Astrocyte (in vitro differentiated cells and primary cell): ENCODE measurements around the gene SLC17A1. TPM values are rescaled to one million over a fixed set of nuclear protein-coding genes. Genes with fewer than 3 reads are reported as not detected.
A peak's percentile ranks its signal among the peaks of the same experiment; 100 is the strongest.

Experiments
- DNase-seq: peaks from one replicate; pipeline ENCODE4 v3.0.0-alpha.2; 2010; ENCODE audit warnings: low read depth
- FAIRE-seq: peaks from 2 replicates; lab custom pipeline; 2011; peaks lifted over from hg19 to GRCh38; lab: Jason Lieb, UNC
- H2AFZ ChIP-seq: 2 replicates; pipeline ENCODE4 v1.6.0; 2012; ENCODE audit warnings: low read depth, low read length, inconsistent platforms
- H3K27ac ChIP-seq: 2 replicates; pipeline ENCODE4 v1.5.1; 2011; ENCODE audit warnings: low read depth, low read length, inconsistent platforms
- H3K27me3 ChIP-seq: 2 replicates; pipeline ENCODE4 v1.6.0; 2011; ENCODE audit warnings: low read length, inconsistent platforms; ENCODE audit not compliant: insufficient read depth
- H3K36me3 ChIP-seq: 2 replicates; pipeline ENCODE4 v1.5.1; 2011; ENCODE audit warnings: low read length, inconsistent platforms; ENCODE audit not compliant: insufficient read depth
- H3K4me1 ChIP-seq: 2 replicates; pipeline ENCODE4 v1.5.1; 2011; ENCODE audit warnings: low read length, inconsistent platforms; ENCODE audit not compliant: insufficient read depth
- H3K4me2 ChIP-seq: 2 replicates; pipeline ENCODE4 v1.6.0; 2012; ENCODE audit warnings: low read length, inconsistent platforms
- H3K4me3 ChIP-seq: 2 replicates; pipeline ENCODE4 v1.5.1; 2011; ENCODE audit warnings: low read depth, mild to moderate bottlenecking, low read length, inconsistent platforms; ENCODE audit not compliant: insufficient read depth
- H3K79me2 ChIP-seq: 2 replicates; pipeline ENCODE4 v1.6.0; 2012; ENCODE audit warnings: mild to moderate bottlenecking, low read length, inconsistent platforms; ENCODE audit not compliant: insufficient read depth
- H3K9ac ChIP-seq: 2 replicates; pipeline ENCODE4 v1.6.0; 2012; ENCODE audit warnings: mild to moderate bottlenecking, low read length, inconsistent platforms
- H3K9me3 ChIP-seq: 2 replicates; pipeline ENCODE4 v1.5.1; 2012; ENCODE audit warnings: low read depth, mild to moderate bottlenecking, low read length, inconsistent platforms; ENCODE audit not compliant: insufficient read depth
- H4K20me1 ChIP-seq: 2 replicates; pipeline ENCODE4 v1.6.0; 2012; ENCODE audit warnings: low read length, inconsistent platforms; ENCODE audit not compliant: insufficient read depth
- H3K27ac Mint-ChIP-seq: one replicate; pipeline ENCODE4 v1.8.0; 2021; ENCODE audit warnings: mild to moderate bottlenecking, mixed read lengths; ENCODE audit not compliant: unreplicated experiment
- H3K27me3 Mint-ChIP-seq: one replicate; pipeline ENCODE4 v1.8.0; 2021; ENCODE audit warnings: low read depth, mixed read lengths; ENCODE audit not compliant: unreplicated experiment
- H3K36me3 Mint-ChIP-seq: one replicate; pipeline ENCODE4 v1.8.0; 2021; ENCODE audit warnings: low read depth, mixed read lengths; ENCODE audit not compliant: unreplicated experiment
- H3K4me1 Mint-ChIP-seq: one replicate; pipeline ENCODE4 v1.8.0; 2021; ENCODE audit warnings: low read depth, mixed read lengths; ENCODE audit not compliant: unreplicated experiment
- H3K4me3 Mint-ChIP-seq: one replicate; pipeline ENCODE4 v1.8.0; 2021; ENCODE audit warnings: mild to moderate bottlenecking, moderate library complexity, mixed read lengths; ENCODE audit not compliant: unreplicated experiment
- H3K9me3 Mint-ChIP-seq: one replicate; pipeline ENCODE4 v1.8.0; 2021; ENCODE audit warnings: mild to moderate bottlenecking, mixed read lengths; ENCODE audit not compliant: unreplicated experiment
- EZH2 ChIP-seq: IDR thresholded peaks from 2 replicates; pipeline ENCODE4 v1.6.1; 2012; ENCODE audit warnings: mild to moderate bottlenecking, low read length, inconsistent platforms; ENCODE audit not compliant: insufficient read depth
- total RNA-seq: library from RNA; stranded (reverse); gene quantifications from 2 replicates; pipeline ENCODE4 v1.2.1, GENCODE V29; 2021
- TF ChIP-seq, protein P1 (sequence below): IDR thresholded peaks from 2 replicates; pipeline ENCODE4 v1.5.1; 2011; ENCODE audit warnings: low read depth, mild to moderate bottlenecking, inconsistent platforms, low read length, moderate library complexity; ENCODE audit not compliant: insufficient read depth

The SLC17A1 gene
- total RNA-seq, 1 donor from 2014 or later: not detected

GRCh38 chr6:25789475-25789874, 42.4 kb downstream of the SLC17A1 start:
- Histone ChIP-seq H3K27me3 (no peaks in the 10 kb centered on the region), H4K20me1 (no peaks in the 10 kb centered on the region), H3K9ac (no peak overlapping the region), H3K4me2 (no peak overlapping the region), H3K36me3 (no peaks in the 10 kb centered on the region), H3K79me2 (no peaks in the 10 kb centered on the region), H3K4me1 (no peaks in the 10 kb centered on the region), H3K4me3 (no peak overlapping the region), H3K9me3 (no peaks in the 10 kb centered on the region), H3K27ac (no peak overlapping the region), H2AFZ (no peak overlapping the region)
- no peak for DNase-seq
- Mint-ChIP-seq H3K27ac (no peak overlapping the region), H3K27me3 (no peaks in the 10 kb centered on the region), H3K9me3 (no peaks in the 10 kb centered on the region), H3K4me1 (no peaks in the 10 kb centered on the region), H3K4me3 (no peak overlapping the region), H3K36me3 (no peaks in the 10 kb centered on the region)
- FAIRE-seq: peak; percentile 29
- TF ChIP-seq EZH2: no peak
- TF ChIP-seq, protein P1, sequence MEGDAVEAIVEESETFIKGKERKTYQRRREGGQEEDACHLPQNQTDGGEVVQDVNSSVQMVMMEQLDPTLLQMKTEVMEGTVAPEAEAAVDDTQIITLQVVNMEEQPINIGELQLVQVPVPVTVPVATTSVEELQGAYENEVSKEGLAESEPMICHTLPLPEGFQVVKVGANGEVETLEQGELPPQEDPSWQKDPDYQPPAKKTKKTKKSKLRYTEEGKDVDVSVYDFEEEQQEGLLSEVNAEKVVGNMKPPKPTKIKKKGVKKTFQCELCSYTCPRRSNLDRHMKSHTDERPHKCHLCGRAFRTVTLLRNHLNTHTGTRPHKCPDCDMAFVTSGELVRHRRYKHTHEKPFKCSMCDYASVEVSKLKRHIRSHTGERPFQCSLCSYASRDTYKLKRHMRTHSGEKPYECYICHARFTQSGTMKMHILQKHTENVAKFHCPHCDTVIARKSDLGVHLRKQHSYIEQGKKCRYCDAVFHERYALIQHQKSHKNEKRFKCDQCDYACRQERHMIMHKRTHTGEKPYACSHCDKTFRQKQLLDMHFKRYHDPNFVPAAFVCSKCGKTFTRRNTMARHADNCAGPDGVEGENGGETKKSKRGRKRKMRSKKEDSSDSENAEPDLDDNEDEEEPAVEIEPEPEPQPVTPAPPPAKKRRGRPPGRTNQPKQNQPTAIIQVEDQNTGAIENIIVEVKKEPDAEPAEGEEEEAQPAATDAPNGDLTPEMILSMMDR: no peak

DNA sequence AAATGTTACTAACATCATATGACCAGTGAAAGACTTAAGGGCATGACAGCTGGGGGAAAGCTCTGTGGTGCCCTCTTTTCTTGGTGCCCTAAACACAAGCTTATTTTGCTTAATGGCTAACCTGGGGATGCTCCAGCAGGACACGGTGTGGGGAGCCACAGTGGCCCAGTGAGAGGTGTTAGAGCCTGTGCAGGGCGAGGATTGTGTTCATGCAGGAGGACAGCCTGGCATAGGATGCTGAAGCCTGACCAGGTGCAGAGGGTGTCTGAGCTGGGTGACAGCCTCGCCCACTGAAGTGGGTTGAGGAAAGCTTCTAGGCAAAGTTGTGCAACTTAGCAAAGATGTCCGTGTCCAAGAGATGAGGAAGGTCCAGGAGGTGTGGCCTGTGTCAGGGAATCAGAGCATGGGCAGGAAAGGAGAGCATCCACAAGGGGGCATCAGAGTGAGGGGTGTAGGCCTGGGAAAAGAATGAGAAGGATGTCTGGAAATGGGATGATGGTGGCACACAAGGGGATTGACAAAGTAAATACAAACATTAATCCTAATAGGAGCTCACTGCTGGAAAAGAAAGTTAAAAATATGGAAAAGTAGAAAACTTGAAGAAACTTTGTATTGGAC, 43.4 kb downstream of the SLC17A1 start:
- TF ChIP-seq, protein P1: peak; percentile 21
- TF ChIP-seq EZH2: no peak
- Histone ChIP-seq H4K20me1 (no peaks in the 10 kb centered on the region), H3K9me3 (no peaks in the 10 kb centered on the region), H3K27ac (no peak overlapping the region), H3K4me1 (no peaks in the 10 kb centered on the region), H2AFZ (no peak overlapping the region), H3K4me3 (no peak overlapping the region), H3K4me2 (no peak overlapping the region), H3K27me3 (no peaks in the 10 kb centered on the region), H3K9ac (no peak overlapping the region), H3K36me3 (no peaks in the 10 kb centered on the region), H3K79me2 (no peaks in the 10 kb centered on the region)
- H3K27me3 Mint-ChIP-seq: no peaks in the 10 kb centered on the region
- no peaks in the 10 kb centered on the region for H3K4me1 Mint-ChIP-seq
- FAIRE-seq: no peak
- DNase-seq: peak; percentile 3
- no peak overlapping the region for H3K4me3 Mint-ChIP-seq
- no peaks in the 10 kb centered on the region for H3K36me3 Mint-ChIP-seq
- no peaks in the 10 kb centered on the region for H3K9me3 Mint-ChIP-seq
- no peak overlapping the region for H3K27ac Mint-ChIP-seq

- no peak overlapping the region for H3K27ac ChIP-seq
- no peaks in the 10 kb centered on the region for H3K9me3 Mint-ChIP-seq
- H3K4me2 ChIP-seq: no peak overlapping the region
- FAIRE-seq: no peak
- no peak overlapping the region for H2AFZ ChIP-seq
- H3K36me3 ChIP-seq: no peaks in the 10 kb centered on the region
- no peaks in the 10 kb centered on the region for H3K36me3 Mint-ChIP-seq
- H3K9me3 ChIP-seq: no peaks in the 10 kb centered on the region
- no peak overlapping the region for H3K4me3 ChIP-seq
- TF ChIP-seq, protein P1: no peak
- H4K20me1 ChIP-seq: no peaks in the 10 kb centered on the region
- no peaks in the 10 kb centered on the region for H3K79me2 ChIP-seq
- H3K27ac Mint-ChIP-seq: no peak overlapping the region
- no peak overlapping the region for H3K4me3 Mint-ChIP-seq
- no peaks in the 10 kb centered on the region for H3K27me3 Mint-ChIP-seq
- no peaks in the 10 kb centered on the region for H3K27me3 ChIP-seq
- H3K9ac ChIP-seq: no peak overlapping the region
- no peaks in the 10 kb centered on the region for H3K4me1 ChIP-seq
- H3K4me1 Mint-ChIP-seq: no peaks in the 10 kb centered on the region
- DNase-seq: no peak
These were observed 44.4 kb downstream of the SLC17A1 start for GRCh38 chr6:25787428-25787827.
